GM21717 (cell line): Measurements from ENCODE around the gene SHC1.
A peak's percentile ranks its signal among the peaks of the same experiment; 100 is the strongest.

Experiments
- ATAC-seq: cut with Tn5 transposase; IDR thresholded peaks from one replicate; pipeline ENCODE4 v1.9.1; 2021; ENCODE audit warnings: mild to moderate bottlenecking, moderate library complexity; ENCODE audit not compliant: unreplicated experiment

SHC1 gene

GRCh38 chr1:154974808-154975408 is 4.4 kb upstream of the SHC1 start:
- ATAC-seq, result peak; percentile 43

GRCh38 chr1:154974102-154974807 is 3.7 kb upstream of the SHC1 start, which contains the start of gene CKS1B:
TSS of gene CKS1B (plus strand) at chr1:154974681. CDS start at chr1:154974746, 65 bp downstream.
- peak; percentile 63 for ATAC-seq

- peak; percentile 21 for ATAC-seq
Observed at GRCh38 chr1:154973344-154974101, 3.0 kb upstream of the SHC1 start.

- ATAC-seq, result no peak
Observed at GRCh38 chr1:154972517-154973343, 2.2 kb upstream of the SHC1 start.

- no peak for ATAC-seq
Observed at GRCh38 chr1:154972213-154972516, 1.6 kb upstream of the SHC1 start.

GRCh38 chr1:154971341-154971998 is 923 bp upstream of the SHC1 start:
- ATAC-seq, result no peak

GRCh38 chr1:154969860-154970452 is 591 bp downstream of the SHC1 start:
- no peak for ATAC-seq

- ATAC-seq, result no peak
Observed at GRCh38 chr1:154969246-154969645, 1.3 kb downstream of the SHC1 start.

DNA sequence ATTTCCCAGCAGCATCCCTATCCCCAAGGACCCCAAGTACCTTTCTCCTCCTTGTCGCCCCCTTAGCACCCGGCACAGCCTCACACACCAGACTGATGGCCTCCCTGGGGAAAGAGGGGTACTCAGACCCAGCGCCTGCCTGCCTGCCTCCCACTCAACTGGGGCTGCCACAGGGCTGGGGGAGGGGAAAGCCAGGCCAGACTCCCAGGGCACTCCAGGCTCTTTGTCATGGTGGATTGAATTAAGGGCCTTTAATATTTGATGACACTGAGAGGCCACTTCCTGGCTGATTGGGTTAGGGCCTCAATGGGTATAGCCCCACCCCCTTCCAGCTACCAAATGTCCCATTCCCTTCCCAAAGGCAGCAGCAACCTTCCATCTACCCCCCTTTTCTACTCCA is 1.8 kb downstream of the SHC1 start:
- no peak for ATAC-seq

DNA sequence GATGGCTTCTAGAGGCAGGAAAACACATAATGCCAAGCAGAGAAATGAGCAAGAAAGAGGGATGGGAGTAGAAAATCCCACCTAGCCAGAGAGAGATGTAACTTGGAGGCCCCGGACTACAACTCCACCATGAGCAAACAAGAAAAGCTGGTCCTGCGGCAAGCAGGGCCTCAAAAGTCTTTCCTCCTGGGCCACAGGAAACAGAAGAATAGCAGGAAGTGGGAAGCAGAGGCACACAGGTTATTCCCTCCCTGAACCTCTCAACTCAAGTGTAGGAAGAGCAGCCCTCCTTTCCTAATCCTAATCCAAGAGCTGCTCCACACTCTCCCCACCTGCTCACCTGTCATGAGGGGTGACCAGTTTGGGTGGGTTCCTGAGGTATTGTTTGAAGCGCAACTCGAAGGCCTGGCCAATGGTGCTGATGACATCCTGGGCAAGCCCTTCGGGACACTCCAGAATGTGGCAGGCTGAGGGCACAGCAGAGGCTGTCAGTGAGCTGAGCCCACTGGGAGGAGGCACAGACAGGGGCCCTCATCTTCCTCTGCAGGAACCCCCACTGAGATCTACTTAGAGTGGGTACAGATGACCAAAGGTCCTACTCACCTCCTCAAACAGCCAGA is 3.1 kb downstream of the SHC1 start:
- no peak for ATAC-seq

GRCh38 chr1:154966111-154966510 is 4.4 kb downstream of the SHC1 start:
- no peak for ATAC-seq

- no peak for ATAC-seq
Observed at GRCh38 chr1:154964359-154964758, 6.2 kb downstream of the SHC1 start.

- no peak for ATAC-seq
Observed at GRCh38 chr1:154963643-154964042, 6.9 kb downstream of the SHC1 start.

DNA sequence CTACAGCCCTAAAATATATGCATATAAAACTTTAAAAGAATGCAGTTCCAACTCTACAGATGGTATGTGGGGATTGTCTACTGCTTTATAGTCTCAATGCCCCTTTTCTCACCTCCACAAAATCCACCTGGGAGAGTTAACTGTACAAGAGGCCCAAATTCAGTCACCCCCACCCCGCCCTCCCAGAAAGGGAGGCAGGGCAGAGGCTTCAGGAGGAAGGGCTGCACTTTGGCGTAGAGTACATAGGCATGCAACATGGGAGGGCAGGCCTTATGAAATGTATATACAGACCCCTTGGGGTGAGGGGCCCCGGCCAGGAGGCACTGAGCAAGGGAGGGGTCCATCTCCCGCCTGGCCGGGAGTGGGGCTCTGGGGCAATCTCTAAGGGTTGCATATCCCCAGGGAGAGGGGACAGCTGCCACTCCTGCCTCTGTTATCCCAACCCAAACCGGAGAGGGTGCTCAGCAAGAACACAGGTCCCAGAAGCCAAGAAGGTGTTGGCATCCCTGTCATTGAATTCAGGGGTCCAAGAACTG is 7.7 kb downstream of the SHC1 start:
- no peak for ATAC-seq

DNA sequence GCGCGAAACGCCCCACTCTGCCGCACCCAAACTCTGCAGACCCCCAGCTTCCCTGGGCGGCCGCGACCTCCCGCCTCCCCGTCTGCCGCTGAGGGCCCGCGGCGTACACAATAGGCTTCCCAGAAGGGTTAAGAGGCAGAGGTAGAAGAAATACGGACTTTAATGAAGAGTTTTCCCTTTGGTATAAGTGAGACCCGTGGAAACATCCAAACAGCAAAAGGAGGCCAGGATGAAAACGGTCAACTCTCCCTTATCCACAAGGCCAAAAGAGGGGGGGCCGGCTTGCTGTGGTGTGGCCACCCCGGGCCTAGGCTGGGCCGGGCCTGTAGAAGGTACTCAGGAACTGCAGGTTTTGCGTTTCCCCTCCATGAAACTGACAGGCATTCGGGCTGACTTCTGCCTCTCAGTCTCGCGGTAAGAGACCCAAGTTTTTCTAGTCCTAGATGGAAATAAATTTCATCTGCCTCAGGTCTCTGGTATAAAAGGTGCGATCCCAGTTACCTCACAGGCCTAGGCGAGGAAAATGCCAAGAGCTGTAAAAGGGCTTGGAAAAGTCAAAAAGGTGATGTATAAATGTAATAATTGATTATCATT is 8.3 kb downstream of the SHC1 start:
- ATAC-seq, result no peak

- ATAC-seq, result peak; percentile 55
Observed at GRCh38 chr1:154961207-154962155, 9.1 kb downstream of the SHC1 start, which contains the start of gene PYGO2. TSS of gene PYGO2 (minus strand) at chr1:154961782. CDS start at chr1:154961576, 206 bp downstream.

DNA sequence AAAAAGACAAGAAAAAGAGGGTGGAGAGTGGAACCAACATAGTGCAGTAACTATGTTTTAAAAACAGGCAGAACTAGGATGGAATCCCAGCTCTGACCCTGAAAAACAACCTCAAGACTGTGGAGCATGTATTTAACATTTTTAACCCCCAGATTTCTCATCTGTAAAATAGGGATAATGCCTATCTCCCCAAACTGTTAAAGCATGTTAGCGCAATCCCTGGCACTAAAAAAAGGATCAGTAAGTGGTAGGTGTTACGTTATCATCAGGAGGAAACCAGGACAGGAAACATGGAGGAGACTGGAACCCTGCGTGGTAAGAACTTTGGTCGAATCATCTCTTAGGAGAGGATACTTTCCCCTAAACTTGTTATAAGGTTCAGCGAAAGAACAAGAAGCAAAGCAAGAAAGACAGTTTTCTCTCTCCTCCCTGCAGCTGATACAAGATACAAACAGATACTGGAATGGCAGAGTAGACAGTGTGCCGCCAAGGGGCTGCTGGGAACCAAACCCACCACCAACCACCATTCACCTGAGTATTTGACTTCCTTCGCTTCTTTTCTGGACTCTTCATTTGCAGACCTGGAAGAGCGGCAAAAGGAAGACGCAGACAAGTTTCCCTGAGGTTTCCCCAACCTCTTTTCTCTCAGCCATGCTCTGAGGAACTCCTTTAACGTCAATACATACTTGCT is 10.0 kb downstream of the SHC1 start:
- no peak for ATAC-seq
